HG02884 (cell line): ENCODE data around the gene PRKD1.
"Not testable (repeated sequence)": the region's sequence is repeated elsewhere in the genome, so short reads cannot be mapped to it uniquely, and the experiment has no call there.

ENCODE experiments used
- ATAC-seq: cut with Tn5 transposase; IDR thresholded peaks from one replicate; pipeline ENCODE4 v1.9.1; 2021; ENCODE audit warnings: mild to moderate bottlenecking, moderate library complexity; ENCODE audit not compliant: unreplicated experiment

PRKD1 gene

DNA sequence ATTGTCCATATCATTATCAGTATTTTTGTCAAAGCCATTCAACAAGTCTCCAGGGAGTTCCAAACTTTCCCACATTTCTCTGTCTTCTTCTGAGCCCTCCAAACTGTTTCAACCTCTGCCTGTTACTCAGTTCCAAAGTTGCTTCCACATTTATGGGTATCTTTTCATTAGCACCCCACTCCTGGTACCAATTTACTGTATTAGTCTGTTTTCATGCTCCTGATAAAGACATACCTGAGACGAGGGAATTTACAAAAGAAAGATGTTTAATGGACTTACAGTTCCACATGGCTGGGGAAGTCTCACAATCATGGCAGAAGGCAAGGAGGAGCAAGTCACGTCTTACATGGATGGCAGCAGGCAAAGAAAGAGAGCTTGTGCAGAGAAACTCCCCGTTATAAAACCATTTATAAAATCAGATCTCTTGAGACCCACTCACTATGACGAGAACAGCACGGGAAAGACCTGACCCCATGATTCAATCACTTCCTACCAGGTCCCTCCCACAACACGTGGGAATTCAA is 87.2 kb downstream of the PRKD1 start:
- ATAC-seq: not testable (repeated sequence)

DNA sequence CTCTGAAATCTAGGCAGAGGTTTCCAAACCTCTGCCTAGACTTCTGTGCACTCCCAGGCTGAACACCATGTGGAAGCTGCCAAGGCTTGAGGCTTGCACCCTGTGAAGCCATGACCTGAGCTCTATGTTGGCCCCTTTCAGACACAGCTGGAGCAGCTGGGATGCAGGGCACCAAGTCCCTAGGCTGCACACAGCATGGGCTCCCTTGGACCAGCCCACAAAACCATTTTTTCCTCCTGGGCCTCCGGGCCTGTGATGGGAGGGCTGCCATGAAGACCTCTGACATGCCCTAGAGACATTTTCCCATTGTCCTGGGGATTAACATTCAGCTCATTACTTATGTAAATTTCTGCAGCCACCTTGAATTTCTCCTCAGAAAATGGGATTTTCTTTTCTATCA is 88.0 kb downstream of the PRKD1 start:
- ATAC-seq: not testable (repeated sequence)

DNA sequence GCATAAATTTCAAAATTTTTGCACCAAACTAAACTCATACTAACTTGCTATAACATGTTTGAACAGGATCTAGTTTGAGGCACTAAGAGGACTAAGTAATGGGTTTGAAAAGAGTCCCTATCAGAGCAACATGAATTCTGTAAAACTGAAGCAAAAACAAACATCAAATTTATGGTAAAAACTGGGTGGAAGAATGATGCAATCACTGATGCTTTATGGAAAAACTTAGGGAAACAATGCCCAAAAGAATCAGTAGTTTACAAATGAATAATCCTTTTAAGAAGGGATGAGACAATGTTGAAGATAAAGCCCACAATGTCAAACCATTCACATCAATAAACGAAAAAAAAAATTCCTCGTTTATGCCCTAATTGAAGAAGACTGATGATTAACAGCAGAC is 88.9 kb downstream of the PRKD1 start:
- no peak for ATAC-seq

DNA sequence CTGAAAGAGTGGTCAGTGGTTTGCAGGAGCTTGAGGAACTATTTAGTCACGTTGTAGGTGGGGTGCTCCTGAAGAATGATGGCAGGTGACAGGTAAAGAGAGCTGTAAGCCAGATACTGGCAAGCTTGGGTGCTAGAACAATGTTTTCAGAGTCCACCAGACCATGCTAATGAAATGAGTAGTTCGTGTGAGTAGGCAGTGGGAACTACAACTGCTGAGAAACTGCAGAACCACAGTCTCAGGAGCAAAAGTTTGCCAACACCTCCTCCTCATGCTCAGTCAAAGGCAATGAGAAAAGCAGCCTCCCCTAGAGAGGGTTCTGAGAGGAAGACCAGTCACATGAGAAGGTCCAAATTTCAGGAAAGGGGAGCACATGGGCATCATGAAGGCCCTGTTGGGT is 91.3 kb downstream of the PRKD1 start:
- ATAC-seq: peak; percentile 81

DNA sequence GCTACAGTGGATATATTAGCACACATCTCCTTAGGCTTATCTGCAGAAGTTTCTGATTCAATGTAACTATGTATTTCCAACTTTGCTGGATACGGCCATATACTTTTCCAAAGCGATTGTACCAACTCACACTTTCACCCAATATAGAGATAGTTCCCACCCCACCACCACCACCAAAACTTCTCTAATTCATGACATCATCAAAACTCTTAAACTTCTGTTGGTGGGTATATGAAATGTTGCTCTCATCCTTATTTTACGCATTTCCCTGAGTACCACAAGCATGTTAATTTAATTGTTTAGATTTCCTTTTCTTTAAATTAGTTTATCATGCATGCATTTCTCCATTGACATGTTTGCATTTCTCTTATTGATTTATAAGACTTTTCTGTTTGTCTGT is 95.6 kb downstream of the PRKD1 start:
- no peak for ATAC-seq

DNA sequence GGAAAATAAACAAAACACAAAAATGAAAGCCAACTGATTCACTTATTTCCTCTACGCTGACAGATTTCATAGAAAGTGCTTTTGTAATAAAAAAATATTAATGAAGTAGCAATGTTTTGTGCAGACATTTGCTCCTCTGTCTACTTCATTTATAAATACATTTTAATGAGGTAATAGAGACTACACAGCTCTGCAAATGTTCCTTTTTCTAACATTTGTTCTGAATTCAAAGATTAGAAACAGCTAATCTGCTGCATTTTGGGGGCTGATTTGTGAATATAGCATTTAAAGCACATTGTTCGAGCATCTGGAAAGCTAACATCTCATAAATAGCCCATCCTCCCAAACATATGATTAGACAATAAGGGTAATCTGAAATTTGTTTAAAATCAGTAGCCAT is 97.8 kb downstream of the PRKD1 start:
- no peak for ATAC-seq

DNA sequence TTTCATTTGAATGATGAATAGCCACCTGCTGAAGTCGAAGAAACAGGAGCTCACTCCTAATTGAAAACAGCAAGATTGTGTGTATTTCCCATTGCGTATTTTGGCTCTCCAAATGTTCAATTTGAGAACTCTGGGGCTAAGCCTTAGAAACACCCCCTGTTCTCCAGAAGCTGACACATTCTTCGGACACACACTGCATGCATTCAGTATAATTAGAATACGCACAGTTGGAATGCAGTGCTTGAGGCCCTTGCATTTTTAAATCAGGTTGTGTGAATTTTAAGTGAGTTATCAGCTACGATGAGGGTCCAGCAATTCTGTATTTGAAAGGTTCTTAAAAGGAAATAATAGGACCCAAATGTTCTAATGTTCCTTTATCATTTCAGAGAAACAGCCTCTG is 103.8 kb downstream of the PRKD1 start:
- ATAC-seq: no peak

DNA sequence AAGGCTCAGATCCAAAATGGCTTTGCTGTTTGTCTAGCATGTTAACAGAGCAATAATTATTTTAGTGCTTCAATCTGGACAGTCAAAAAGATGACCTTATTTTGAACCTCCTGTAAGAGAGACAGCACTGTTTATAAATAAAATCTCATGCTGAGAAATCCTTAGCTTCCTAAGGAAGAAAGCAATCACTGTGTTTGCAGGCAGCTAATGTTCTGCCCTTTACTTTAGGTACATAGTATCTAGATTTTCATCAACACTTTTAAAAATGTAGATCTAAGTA is 105.3 kb downstream of the PRKD1 start:
- no peak for ATAC-seq

DNA sequence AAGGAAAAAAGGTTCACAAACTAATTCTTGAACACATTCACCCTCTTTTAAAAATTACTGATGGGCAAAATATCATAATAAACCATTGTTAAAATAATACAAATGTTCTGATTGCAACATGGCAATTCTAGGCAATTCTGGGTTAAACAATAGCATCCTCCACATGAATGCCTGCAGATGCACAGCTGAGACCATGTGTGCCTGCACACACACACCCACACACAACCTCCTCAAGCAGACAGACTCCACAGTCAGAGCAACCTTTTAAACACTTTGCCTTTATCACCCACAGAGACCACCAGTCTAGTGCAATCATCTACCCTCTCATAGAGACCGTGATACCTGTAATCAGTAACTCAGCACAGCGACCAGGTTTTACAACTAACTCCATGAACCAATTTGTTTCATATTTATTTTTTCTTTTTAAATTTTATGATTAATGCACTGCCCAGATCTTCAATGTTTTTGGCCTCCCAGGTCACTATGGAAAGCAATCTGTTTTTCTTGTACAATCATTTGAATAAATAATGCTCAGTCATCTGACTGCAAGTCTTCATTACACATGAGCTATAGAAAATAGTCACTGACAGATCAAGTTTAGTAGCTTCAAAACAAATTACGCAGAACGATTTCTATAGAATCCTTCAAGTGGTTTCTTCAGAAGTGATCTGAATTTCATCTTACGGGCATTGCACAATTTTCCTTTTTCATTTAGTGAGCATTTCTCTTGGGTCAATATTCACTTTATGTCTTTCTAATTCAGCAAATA is 105.8 kb downstream of the PRKD1 start:
- ATAC-seq: no peak

DNA sequence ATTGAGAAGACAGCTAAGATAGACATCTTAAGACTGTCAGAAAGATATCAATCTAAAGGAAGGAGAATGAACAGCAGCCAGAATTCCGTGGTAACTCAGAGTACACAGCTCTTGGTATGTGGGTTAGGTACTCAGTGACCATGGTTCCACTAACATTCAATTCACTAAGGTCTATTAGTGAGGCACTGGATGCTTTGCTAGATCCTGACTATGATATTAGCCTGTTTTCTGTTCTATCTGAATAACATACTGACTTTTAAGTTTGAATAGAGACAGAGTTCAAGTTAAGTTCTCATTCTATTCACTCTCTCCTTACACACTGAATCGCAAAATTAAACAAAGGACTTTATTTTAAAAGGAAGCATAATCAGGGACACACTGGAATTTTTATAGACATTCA is 106.4 kb downstream of the PRKD1 start:
- ATAC-seq: no peak

DNA sequence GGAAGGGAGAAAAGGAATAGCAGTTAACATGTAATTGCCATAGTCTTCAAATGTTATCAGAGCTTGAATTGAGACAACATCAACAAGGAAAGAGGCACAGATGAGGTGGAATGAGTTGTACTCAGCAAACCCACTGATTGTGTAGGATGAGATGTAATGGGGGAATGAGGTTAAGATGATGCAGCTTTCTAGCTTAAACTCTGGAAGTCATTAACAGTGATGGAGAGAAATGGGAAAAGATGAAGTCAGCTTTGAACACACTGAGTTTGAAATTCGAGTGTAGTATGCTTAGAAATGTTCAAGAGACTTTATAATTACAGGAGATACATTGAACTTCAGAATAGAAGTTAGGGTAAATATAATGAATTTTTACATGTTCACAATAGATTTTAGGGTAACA is 106.9 kb downstream of the PRKD1 start:
- ATAC-seq: no peak

DNA sequence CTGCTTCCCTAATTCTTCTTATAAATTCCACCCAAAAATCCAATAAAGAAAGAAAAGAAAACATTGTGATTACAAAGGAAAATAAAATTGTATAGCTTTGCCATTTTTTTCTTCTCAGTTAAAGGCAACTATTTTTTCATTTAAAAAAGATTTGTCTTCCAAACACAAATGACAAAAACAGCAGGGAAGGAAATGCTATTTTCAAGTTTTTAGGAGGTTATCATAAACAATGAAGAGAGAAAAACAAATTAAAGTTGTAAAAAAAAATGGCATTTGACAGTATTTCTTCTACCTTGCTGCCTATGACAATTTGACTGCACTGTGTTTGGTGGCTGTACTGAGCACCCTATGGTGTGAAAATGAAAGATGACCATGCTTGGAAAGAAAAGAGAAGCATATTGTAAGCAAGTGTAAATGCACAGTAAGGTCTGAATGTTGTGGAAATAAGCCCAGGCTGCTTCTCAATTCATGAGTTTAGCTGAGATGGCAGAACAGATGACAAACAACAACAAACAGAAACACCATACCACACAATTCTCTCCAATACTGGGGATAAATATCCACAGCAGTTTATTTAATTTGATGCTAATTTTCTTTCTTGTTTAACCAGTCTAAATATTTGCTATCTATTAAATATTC is 109.8 kb downstream of the PRKD1 start:
- no peak for ATAC-seq

DNA sequence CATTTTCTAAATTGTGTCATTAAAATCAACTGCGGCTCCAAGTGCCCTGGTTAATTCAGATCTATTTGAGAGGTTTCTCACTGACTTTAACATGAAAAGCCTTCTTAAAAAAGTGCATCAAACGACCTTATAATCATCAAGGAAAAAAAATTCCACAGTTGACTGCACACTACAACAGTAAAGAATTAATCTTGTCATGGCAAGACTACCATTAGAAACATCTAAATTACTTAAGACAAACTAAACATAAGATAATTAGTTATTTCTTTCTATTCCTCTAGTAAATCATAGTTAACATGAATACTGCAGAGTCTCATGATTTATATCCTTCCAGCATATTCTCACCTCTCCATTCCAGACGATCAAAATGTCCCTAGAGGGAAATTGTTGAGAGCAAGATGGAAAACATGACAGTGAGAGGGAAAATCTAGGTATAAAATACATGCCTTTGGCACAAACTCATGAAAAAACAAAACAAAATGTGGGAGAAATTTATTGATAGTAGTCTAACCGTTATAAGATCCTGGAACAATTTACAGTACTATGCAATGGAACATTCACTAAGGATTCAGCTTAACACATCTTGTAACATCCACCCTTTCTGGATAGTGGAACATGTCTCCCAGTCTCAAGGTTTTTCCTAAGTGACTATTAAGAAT is 112.5 kb downstream of the PRKD1 start:
- ATAC-seq: no peak

DNA sequence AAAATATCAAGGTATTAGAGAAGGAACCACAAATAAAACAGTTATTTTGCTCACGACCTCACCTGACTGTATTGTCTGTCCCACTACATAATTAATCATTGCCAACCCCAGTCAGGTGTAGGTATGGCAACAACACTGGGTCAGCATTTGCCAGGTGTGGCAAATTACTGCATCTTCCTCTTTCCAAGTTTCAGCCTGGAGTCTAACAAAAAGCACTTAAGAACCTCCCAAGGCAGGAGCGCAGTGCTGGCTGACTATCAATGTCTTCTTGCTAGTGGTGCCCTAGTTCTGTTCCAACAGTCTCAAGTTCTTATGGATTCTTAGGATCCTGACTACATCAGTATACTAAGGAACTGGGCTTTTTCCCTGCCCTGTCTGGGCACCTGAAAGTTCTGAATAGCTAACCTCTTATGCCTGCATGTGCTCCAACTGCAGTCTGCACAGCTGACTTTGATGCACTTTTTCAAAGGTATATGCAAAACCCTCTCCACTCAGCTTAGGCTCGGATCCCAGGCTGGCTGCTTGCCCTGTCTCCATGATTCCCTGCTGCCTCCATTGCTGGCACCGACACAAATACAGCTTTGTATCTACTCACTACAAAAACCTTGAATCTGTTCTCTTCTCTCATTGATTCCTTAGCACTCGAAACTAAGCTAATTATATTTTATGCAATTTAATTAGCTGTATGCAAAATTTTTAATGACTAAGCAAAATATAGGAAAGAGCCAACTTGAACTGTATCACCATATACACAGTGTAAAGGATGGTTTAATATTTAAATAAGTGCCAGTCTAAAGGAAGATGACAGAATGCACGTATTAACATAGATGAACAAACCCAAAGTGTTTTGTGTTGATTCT is 113.3 kb downstream of the PRKD1 start:
- ATAC-seq: no peak

DNA sequence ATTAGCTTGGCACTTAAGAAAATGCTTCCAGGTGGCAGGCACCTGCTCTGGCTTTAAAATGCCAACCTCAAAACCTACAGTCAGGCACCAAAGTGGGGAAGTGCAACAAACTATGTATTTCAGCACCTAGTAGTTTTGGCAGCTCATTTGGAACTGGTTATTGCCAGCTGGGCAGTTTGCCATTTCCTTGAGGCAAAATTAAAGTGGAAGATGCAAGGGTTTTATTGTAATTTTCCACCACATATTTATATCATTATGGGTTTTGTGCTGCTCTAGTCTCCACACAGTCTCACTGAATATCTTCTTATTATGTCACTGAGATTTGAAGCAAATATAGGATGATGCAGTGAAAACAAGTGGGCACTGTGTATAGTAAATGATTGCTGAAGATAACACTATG is 117.0 kb downstream of the PRKD1 start:
- ATAC-seq: no peak

DNA sequence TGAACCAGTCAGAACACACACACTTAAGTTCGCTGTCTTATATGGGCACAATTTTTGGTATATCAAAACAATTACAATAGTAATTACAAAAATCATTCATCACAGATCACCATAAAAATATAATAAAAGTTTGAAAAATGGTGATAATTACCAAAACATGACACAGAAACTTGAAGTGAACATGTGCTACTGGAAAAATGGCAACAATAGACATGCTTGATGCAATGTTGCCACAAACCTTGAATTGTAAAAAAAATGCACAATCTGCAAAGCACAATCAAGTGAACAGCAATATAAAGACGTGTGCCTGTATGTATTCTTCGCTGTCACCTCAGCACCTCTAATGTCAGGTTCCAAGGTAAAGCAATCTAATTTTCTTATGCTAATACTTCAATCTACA is 117.6 kb downstream of the PRKD1 start:
- ATAC-seq: no peak

DNA sequence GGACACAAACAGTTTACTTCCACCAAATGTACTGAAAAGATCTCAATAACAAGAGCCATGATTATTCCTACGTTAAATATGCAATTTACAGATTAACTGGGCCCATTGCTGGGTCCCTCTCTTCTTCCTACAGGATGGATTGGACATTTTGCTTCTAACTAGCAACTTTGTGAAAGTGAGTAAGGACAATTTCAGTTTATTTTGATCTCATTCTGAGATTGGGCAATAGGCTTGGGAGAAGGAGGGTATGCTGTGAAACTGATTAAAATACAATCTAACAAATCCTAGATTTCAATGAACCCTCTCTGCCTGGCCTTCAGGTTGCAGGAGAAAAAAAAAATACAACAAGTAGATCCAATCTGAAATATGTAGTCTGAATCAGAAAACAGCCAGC is 121.5 kb downstream of the PRKD1 start:
- ATAC-seq: no peak

DNA sequence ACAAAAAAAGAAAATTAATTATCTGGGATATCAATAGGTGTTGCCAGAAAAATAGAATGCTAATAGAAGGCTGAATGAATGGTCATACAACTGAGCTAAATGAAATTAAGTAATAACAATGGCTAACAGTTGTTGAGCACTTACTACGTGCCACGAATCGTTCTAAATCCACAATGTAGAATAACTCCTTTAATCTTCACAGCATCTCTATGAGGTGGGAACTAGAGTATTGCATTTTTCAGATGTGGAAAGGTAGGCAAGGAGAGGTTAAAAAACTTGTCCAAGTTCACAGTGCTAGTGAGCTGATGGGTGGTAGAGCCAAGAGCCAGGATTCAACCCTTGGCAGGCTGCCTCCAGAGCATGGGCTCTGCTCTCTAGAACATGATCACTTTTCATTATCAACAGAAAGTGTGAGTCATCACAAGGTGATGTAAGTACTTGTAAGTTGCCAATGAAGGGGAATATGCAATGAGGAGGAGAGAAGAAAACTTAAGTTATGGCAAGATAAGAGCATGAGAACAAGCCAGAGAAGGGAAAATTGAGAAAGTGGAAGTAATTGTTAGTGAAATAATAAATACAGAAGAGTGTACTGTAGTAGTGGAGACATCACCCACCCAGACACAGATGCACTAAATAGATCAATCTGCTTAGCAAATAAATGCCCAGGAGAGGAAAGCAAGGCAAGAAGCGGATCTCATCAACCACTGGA is 122.1 kb downstream of the PRKD1 start:
- ATAC-seq: no peak

DNA sequence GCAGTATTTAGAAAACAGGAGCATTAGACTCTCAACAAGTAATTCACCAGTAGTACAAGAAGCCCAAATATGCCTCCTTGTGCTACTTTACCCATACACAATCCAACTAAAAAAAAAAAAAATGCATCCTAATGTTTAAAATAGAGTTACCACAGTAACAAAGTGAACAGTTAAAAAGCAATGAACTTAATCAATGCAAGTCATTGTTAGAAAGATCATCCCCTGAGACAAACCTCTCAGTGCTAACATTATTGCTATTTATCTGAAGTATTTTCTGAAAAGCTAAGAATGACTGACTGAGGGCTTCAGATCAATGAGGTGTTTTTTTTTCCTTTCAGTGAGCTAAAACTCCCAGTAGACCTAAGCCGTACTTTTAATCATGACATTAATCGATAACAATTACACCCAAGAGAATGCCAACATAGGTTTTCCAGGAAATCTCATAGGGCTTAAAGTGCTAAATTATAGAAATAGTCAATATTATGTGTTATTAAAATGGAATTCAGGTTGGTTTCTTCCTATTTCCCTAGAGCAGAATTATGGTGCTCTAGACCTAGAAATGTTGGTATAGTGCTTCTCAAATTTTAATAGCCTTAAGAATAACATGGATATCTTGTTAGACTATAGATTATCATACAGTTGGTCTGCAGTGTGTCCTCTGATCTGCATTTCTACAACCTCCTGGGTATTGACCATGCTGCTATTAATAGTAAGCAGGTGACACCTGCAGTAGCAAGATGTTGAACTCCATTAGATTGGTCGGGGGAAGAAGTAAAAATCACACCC is 123.0 kb downstream of the PRKD1 start:
- ATAC-seq: no peak

DNA sequence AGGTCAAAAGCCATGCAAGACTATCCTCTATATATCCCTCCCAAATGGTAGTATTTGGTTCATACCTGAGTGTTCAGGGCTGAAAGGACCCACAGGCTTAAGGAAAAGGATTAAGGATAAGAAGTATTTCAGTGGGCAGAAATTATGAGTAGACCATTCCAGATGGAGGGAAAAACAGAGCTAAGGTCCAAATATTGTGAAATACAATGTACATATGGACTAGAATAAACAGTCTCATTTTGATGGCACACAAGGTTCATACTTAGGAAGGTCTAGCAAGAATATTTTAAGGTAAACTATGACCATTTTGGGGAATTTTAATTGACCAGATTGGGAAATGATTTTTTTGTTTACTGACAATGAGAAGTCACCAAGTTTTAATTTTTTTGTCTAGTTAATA is 124.6 kb downstream of the PRKD1 start:
- ATAC-seq: no peak
